ENCODE measurements around the gene KDSR. TPM values are rescaled to one million over a fixed set of nuclear protein-coding genes. Genes with fewer than 3 reads are reported as not detected.

The KDSR gene
- total RNA-seq, 1 donor from 2014 or later, result 38.7 TPM

DNA sequence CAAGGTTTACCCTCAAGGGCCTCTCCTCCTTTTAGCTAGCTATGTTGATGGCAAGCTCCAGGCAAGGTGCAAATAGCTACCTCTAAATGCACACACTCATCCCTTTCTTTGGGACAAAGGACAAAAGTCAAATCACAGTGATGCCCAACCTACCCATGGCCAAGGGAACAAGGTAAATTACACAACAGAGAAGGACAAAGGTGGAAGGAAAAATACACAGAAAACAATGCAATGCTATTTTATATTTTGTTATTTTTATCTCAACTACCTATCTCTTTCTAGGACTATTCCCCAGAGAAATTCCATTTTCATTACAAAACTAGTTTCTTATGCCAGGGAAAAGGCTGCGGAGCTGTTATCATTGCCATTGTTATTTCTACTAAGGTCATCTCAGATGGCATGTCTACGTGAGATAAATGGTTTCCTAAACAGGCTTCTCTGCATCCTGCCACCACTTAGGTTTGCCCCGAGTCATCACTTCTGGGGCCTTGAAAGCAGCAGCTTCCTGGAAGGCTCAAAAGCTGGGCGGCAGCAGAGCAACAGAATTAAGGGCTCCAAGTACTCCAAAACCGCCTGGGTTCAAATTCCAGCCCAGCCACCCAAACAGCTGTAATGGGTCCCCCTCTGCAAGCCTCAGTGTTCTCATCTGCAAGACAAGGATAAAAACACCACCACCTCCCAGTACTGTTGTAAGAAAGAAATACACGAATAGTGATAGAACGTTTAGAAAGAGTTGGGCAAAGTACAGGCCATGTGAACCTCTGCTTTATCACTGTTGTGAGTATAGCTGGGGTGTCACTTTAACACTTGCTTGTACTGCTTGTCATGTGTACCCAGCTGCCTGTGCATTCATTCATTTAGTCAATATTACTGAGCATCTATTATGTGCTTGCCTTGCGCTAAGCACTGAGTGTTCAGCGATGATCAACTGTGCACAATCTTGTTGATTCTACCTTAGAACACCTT is 68.3 kb downstream of the KDSR start:
- H3K9me3 Mint-ChIP-seq (ENCODE audit: low read depth), result no peaks in the 10 kb centered on the region
- H3K27ac Mint-ChIP-seq, result no peak overlapping the region
- no peak overlapping the region for H3K4me3 Mint-ChIP-seq (ENCODE audit: low read depth)
- H3K4me1 Mint-ChIP-seq (ENCODE audit: low read depth), result no peaks in the 10 kb centered on the region
- no peaks in the 10 kb centered on the region for H3K36me3 Mint-ChIP-seq (ENCODE audit: insufficient read depth)
- no peak for DNase-seq (ENCODE audit: low spot score, unreplicated experiment)
- TF ChIP-seq, protein P1, sequence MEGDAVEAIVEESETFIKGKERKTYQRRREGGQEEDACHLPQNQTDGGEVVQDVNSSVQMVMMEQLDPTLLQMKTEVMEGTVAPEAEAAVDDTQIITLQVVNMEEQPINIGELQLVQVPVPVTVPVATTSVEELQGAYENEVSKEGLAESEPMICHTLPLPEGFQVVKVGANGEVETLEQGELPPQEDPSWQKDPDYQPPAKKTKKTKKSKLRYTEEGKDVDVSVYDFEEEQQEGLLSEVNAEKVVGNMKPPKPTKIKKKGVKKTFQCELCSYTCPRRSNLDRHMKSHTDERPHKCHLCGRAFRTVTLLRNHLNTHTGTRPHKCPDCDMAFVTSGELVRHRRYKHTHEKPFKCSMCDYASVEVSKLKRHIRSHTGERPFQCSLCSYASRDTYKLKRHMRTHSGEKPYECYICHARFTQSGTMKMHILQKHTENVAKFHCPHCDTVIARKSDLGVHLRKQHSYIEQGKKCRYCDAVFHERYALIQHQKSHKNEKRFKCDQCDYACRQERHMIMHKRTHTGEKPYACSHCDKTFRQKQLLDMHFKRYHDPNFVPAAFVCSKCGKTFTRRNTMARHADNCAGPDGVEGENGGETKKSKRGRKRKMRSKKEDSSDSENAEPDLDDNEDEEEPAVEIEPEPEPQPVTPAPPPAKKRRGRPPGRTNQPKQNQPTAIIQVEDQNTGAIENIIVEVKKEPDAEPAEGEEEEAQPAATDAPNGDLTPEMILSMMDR (IDR thresholded peaks at IDR 0.05; ENCODE audit: unreplicated experiment), result no peak
- H3K27me3 Mint-ChIP-seq, result no peaks in the 10 kb centered on the region

DNA sequence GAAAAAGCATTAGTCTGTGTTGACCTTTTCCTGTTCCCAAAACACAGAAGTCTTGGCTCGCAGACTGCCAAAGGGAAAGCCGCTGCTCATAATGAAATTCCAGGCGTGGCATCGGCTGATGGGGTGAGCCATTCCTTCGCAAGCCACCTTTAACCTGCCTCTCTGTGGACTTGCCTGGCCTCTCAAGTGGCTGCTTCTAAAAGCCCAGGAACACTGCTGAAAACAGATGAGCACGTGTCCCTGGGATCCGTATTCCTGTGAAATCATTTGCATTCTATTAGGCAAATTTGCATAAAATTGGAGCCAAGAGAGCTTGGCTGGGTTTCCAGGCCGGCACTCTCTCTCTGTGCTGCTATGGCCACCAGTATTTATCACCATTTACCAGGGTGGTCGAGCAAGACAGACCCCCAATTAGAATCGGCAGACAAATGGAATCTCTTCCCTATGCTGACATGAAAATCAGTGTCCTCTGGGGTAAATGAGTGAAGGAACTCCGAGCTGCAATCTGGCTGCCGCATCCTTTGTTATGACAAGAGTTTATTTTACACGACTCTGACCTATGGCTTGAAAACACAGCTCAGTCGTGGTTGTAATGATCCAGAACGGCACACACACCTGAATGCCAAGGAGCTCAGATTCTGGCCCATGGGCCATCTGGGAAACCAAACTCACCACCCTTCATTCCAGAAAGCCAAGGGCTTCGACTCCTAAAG is 69.2 kb downstream of the KDSR start:
- TF ChIP-seq, protein P1 (IDR thresholded peaks at IDR 0.05; ENCODE audit: unreplicated experiment), result no peak
- Mint-ChIP-seq H3K9me3 (ENCODE audit: low read depth) (no peaks in the 10 kb centered on the region), H3K27ac (no peak overlapping the region), H3K4me1 (ENCODE audit: low read depth) (no peaks in the 10 kb centered on the region), H3K27me3 (no peaks in the 10 kb centered on the region), H3K4me3 (ENCODE audit: low read depth) (no peak overlapping the region), H3K36me3 (ENCODE audit: insufficient read depth) (no peaks in the 10 kb centered on the region)
- no peak for DNase-seq (ENCODE audit: low spot score, unreplicated experiment)

DNA sequence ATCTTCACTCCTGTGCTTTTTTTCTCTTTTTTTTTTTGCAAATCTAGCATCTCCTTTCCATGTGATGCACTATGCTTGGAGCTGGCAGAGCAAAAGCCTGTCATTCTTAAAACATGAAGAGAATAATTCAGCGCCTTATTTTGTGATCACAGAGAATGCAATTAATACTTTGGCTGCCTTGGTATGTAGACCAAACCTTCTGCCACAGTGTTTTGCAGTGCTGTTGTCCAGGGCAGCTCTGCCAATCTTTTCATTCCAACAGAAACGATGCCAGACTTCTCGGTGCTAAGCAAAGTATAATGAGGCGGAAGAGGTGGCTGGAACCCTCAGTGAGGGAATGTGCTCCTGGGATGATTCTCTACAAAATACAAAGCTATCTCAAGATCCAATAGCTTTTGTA is 73.1 kb downstream of the KDSR start:
- Mint-ChIP-seq H3K4me1 (ENCODE audit: low read depth) (peaks cover 1% of the 10 kb centered on the region), H3K9me3 (ENCODE audit: low read depth) (no peaks in the 10 kb centered on the region)
- TF ChIP-seq, protein P1 (IDR thresholded peaks at IDR 0.05; ENCODE audit: unreplicated experiment), result no peak

DNA sequence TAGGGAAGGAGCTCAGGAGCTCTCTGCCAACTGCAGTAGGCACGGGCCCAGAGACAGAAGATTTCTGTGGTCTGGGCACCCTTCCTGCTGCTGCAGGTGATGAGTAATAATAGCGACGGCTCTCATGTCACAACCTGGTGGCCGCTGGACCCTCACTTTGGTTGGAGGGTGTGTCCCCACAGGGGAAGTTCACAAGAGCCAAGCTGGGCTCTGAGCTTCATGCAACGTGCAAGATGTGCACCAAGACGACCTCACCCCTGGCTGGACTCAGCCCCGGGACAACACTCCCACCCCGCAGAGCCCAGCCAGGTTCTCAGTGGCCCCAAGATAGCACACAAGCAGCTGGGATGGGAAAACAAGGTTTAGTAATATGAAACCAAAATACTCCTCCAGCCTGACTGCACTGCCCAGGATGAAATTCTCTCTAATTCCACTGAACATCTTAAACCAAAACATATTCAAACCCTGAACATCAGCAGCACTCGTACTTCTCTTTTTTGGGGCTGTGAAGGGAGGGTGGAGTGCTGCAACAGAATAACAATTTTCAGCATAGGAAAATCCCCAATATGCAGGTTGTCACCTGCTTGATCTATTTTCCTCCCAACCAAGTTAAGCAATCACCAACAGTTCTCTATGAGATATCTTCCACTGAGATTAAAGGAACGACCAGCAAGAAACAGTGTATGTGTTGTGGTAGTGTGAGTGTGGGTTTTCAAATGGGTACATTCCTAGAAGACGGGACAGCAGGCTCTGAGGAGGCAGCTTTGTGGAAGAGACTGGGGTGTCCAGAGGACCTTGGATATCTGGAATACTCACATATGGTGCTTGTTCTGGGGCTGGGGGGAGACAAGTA is 73.9 kb downstream of the KDSR start:
- Mint-ChIP-seq H3K27me3 (peaks cover 3% of the 10 kb centered on the region), H3K9me3 (ENCODE audit: low read depth) (no peaks in the 10 kb centered on the region), H3K4me3 (ENCODE audit: low read depth) (no peak overlapping the region), H3K27ac (no peak overlapping the region), H3K4me1 (ENCODE audit: low read depth) (peaks cover 1% of the 10 kb centered on the region), H3K36me3 (ENCODE audit: insufficient read depth) (no peaks in the 10 kb centered on the region)
- TF ChIP-seq, protein P1 (IDR thresholded peaks at IDR 0.05; ENCODE audit: unreplicated experiment), result no peak
- no peak for DNase-seq (ENCODE audit: low spot score, unreplicated experiment)

More for the DNA sequence above, 73.1 kb downstream of the KDSR start:
- Mint-ChIP-seq H3K36me3 (ENCODE audit: insufficient read depth) (no peaks in the 10 kb centered on the region), H3K27me3 (peaks cover 3% of the 10 kb centered on the region), H3K4me3 (ENCODE audit: low read depth) (no peak overlapping the region), H3K27ac (no peak overlapping the region)
- no peak for DNase-seq (ENCODE audit: low spot score, unreplicated experiment)

DNA sequence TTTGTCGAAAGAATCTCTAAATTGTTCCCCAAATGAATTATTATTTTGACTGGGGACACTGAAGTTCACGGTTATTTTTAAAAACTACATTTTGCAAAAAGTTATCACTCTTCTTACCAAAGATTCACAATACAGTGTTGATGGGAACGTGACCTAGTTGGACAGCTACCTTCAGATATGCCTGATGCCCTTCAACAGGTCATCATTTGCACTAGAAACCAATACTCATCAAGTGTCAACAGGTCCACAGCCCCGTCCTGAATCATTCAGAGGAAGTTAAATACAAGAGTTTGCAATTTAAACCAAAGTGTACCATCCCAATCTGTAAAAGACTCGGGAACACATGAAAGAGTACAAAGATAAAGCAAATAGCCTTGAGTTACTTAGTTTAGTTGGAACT is 75.7 kb downstream of the KDSR start:
- Mint-ChIP-seq H3K36me3 (ENCODE audit: insufficient read depth) (no peaks in the 10 kb centered on the region), H3K27me3 (peaks cover 3% of the 10 kb centered on the region), H3K9me3 (ENCODE audit: low read depth) (no peaks in the 10 kb centered on the region), H3K27ac (no peak overlapping the region), H3K4me1 (ENCODE audit: low read depth) (peaks cover 1% of the 10 kb centered on the region), H3K4me3 (ENCODE audit: low read depth) (no peak overlapping the region)
- no peak for DNase-seq (ENCODE audit: low spot score, unreplicated experiment)
- TF ChIP-seq, protein P1 (IDR thresholded peaks at IDR 0.05; ENCODE audit: unreplicated experiment), result no peak
